CD14-positive monocyte (primary cell): ENCODE measurements around the gene BMP7. TPM values are rescaled to one million over a fixed set of nuclear protein-coding genes. Genes with fewer than 3 reads are reported as not detected.

ENCODE experiments used
- DNase-seq, 3 donors: peaks; one replicate each; pipeline ENCODE4 v3.0.0-alpha.2; 2011 to 2022
- H2AFZ ChIP-seq: 2 replicates; pipeline ENCODE4 v1.6.0; 2012; ENCODE audit warnings: mild to moderate bottlenecking, low read depth, low read length, inconsistent platforms; ENCODE audit not compliant: insufficient read depth, poor library complexity, severe bottlenecking
- H3K27ac ChIP-seq, 2 donors: 1 replicate in 1 of 2; 2 replicates in 1 of 2; pipeline ENCODE4 v1.5.1; 2012 to 2013; ENCODE audit warnings: low read length in 2 of 2, control low read depth in 1 of 2, inconsistent platforms in 1 of 2, low read depth in 1 of 2, mild to moderate bottlenecking in 1 of 2
- H3K27me3 ChIP-seq, 2 donors: one replicate each; pipeline versions ENCODE4 v1.6.0 to v1.6.1; 2011 to 2013; ENCODE audit warnings: low read length in 2 of 2; ENCODE audit not compliant: control insufficient read depth in 2 of 2, insufficient read depth in 2 of 2
- H3K36me3 ChIP-seq, 2 donors: replicated peaks in 1 of 2; 1 replicate in 1 of 2; 2 replicates in 1 of 2; pipeline versions ENCODE4 v1.5.1 to v1.6.1; 2012 to 2013; ENCODE audit warnings: low read length in 2 of 2, control low read depth in 1 of 2, inconsistent platforms in 1 of 2, mild to moderate bottlenecking in 1 of 2; ENCODE audit not compliant: insufficient read depth in 2 of 2, control insufficient read depth in 1 of 2
- H3K4me1 ChIP-seq, 2 donors: 1 replicate in 1 of 2; 2 replicates in 1 of 2; pipeline versions ENCODE4 v1.5.1 to v1.6.1; 2012 to 2013; ENCODE audit warnings: low read length in 2 of 2, control low read depth in 1 of 2, inconsistent platforms in 1 of 2, mild to moderate bottlenecking in 1 of 2, moderate library complexity in 1 of 2; ENCODE audit not compliant: insufficient read depth in 2 of 2, control insufficient read depth in 1 of 2
- H3K4me2 ChIP-seq: replicated peaks from 2 replicates; pipeline ENCODE3; 2012; ENCODE audit warnings: low read length, moderate library complexity, mild to moderate bottlenecking; ENCODE audit not compliant: poor library complexity, severe bottlenecking; ENCODE audit errors: extremely low read depth
- H3K4me3 ChIP-seq, 3 experiments: fragments of 200-600 bp in 1 of 3; sonication (generic) in 1 of 3; replicated peaks in 1 of 3; 1 replicate in 2 of 3; 2 replicates in 1 of 3; pipeline ENCODE4 v1.5.1; 2011 to 2013; ENCODE audit warnings: low read length in 3 of 3, mild to moderate bottlenecking in 3 of 3, control low read depth in 2 of 3, low read depth in 2 of 3, inconsistent platforms in 1 of 3, moderate library complexity in 1 of 3
- H3K79me2 ChIP-seq: 2 replicates; pipeline ENCODE4 v1.6.0; 2012; ENCODE audit warnings: mild to moderate bottlenecking, control low read depth, inconsistent platforms, low read length, moderate library complexity; ENCODE audit not compliant: insufficient read depth
- H3K9ac ChIP-seq: 2 replicates; pipeline ENCODE4 v1.6.0; 2017; ENCODE audit warnings: low read length, mild to moderate bottlenecking; ENCODE audit not compliant: insufficient read depth, poor library complexity, severe bottlenecking
- H3K9me3 ChIP-seq, 2 donors: replicated peaks in 1 of 2; 1 replicate in 1 of 2; 2 replicates in 1 of 2; pipeline versions ENCODE4 v1.5.1 to v1.6.1; 2012 to 2013; ENCODE audit warnings: low read length in 2 of 2, control low read depth in 1 of 2; ENCODE audit not compliant: control insufficient read depth in 1 of 2, insufficient read depth in 1 of 2
- H4K20me1 ChIP-seq: 2 replicates; pipeline ENCODE4 v1.6.0; 2012; ENCODE audit warnings: mild to moderate bottlenecking, low read length, control low read depth, moderate library complexity; ENCODE audit not compliant: insufficient read depth
- H3K27ac Mint-ChIP-seq, 7 donors: one replicate each; pipeline ENCODE4 v1.8.0; 2020; ENCODE audit warnings: mild to moderate bottlenecking in 7 of 7, mixed read lengths in 7 of 7, moderate library complexity in 6 of 7, inconsistent platforms in 2 of 7
- H3K27me3 Mint-ChIP-seq, 3 donors: one replicate each; pipeline ENCODE4 v1.8.0; 2021 to 2022; ENCODE audit warnings: low read depth in 3 of 3, mild to moderate bottlenecking in 3 of 3, mixed read lengths in 3 of 3, moderate library complexity in 3 of 3, inconsistent platforms in 1 of 3
- H3K36me3 Mint-ChIP-seq, 2 donors: one replicate each; pipeline ENCODE4 v1.8.0; 2020; ENCODE audit warnings: mixed read lengths in 2 of 2, inconsistent platforms in 1 of 2, mild to moderate bottlenecking in 1 of 2
- H3K4me1 Mint-ChIP-seq: one replicate; pipeline ENCODE4 v1.8.0; 2020; ENCODE audit warnings: mild to moderate bottlenecking, mixed read lengths
- H3K4me3 Mint-ChIP-seq, 2 donors: one replicate each; pipeline ENCODE4 v1.8.0; 2020; ENCODE audit warnings: mild to moderate bottlenecking in 2 of 2, mixed read lengths in 2 of 2, moderate library complexity in 1 of 2
- H3K9me3 Mint-ChIP-seq, 7 donors: one replicate each; pipeline ENCODE4 v1.8.0; 2020 to 2022; ENCODE audit warnings: mixed read lengths in 7 of 7, mild to moderate bottlenecking in 6 of 7, moderate library complexity in 6 of 7, inconsistent platforms in 2 of 7
- CTCF ChIP-seq: fragments of 200-600 bp; IDR thresholded peaks from one replicate; pipeline ENCODE4 v1.8.0; 2022; ENCODE audit warnings: antibody characterized with exemption, mild to moderate bottlenecking
- WGBS: methylation state at CpG from one replicate; pipeline ENCODE4 v1.1.5; 2013; ENCODE audit warnings: missing lambda C conversion rate; ENCODE audit not compliant: insufficient coverage; 5-methylcytosine and 5-hydroxymethylcytosine counted together
- intact Hi-C, 2 donors: fragments of 100-400 bp; cut with micrococcal nuclease; formaldehyde crosslinking; loops; one replicate each; pipeline versions ENCODE4 v1.15.0 to v1.15.1; 2023
- polyA plus RNA-seq, 3 donors: library from polyadenylated mRNA; depleted of rRNA in 1 of 3; unstranded in 2 of 3; stranded (reverse) in 1 of 3; fragments of 300-500 nt in 2 of 3; fragments of >200 nt in 1 of 3; fragmentation: Illumina TruSeq in 2 of 3; gene quantifications; 1 replicate in 2 of 3; 2 replicates in 1 of 3; pipeline ENCODE4 v1.2.3, GENCODE V29; 2012 to 2021

The BMP7 gene
- polyA plus RNA-seq, 3 donors = not detected

- Histone ChIP-seq H3K79me2 (no peaks in the 10 kb centered on the region), H3K4me1 (no peaks in the 10 kb centered on the region), H3K27me3 (no peaks in the 10 kb centered on the region), H3K9ac (no peak overlapping the region), H3K36me3 (no peaks in the 10 kb centered on the region), H3K4me2 (no peak overlapping the region), H3K27ac (no peak overlapping the region), H4K20me1 (no peaks in the 10 kb centered on the region), H2AFZ (no peak overlapping the region), H3K9me3 (no peaks in the 10 kb centered on the region), H3K4me3 (no peak overlapping the region)
- Mint-ChIP-seq H3K27ac (no peak overlapping the region), H3K36me3 (no peaks in the 10 kb centered on the region), H3K4me3 (no peak overlapping the region), H3K9me3 (peaks cover 0 to 5% (median 0%) of the 10 kb centered on the region in 7 donors), H3K27me3 (peaks cover 4 to 7% (median 6%) of the 10 kb centered on the region in 3 donors), H3K4me1 (no peaks in the 10 kb centered on the region)
- TF ChIP-seq CTCF = no peak
- intact Hi-C loops = no loop called here
- 90% methylated on average over 3 of the region's 15 CpGs for WGBS
- no peak for DNase-seq
These were observed 93.4 kb downstream of the BMP7 start for GRCh38 chr20:57173041-57173440.

GRCh38 chr20:57170343-57170742 lies 96.1 kb downstream of the BMP7 start:
- Histone ChIP-seq H3K4me3 (no peak overlapping the region), H3K4me2 (no peak overlapping the region), H3K9ac (no peak overlapping the region), H3K79me2 (no peaks in the 10 kb centered on the region), H3K9me3 (no peaks in the 10 kb centered on the region), H3K27me3 (no peaks in the 10 kb centered on the region), H3K27ac (no peak overlapping the region), H2AFZ (no peak overlapping the region), H3K36me3 (no peaks in the 10 kb centered on the region), H4K20me1 (no peaks in the 10 kb centered on the region), H3K4me1 (no peaks in the 10 kb centered on the region)
- no peaks in the 10 kb centered on the region for H3K36me3 Mint-ChIP-seq
- H3K27ac Mint-ChIP-seq = no peak overlapping the region
- no peak for DNase-seq
- no peak for TF ChIP-seq CTCF
- intact Hi-C loops = no loop called here
- peaks cover 5 to 9% (median 8%) of the 10 kb centered on the region in 3 donors for H3K27me3 Mint-ChIP-seq
- no peak overlapping the region for H3K4me3 Mint-ChIP-seq
- no peaks in the 10 kb centered on the region for H3K4me1 Mint-ChIP-seq
- 70% methylated on average over 8 of the region's 14 CpGs for WGBS
- H3K9me3 Mint-ChIP-seq = peaks cover 0 to 9% (median 0%) of the 10 kb centered on the region in 7 donors
